IPS-20b (cell line): ENCODE measurements around the gene ITGB8.

Experiments used
- H3K27ac ChIP-seq: one replicate; pipeline ENCODE4 v1.5.1; 2013; ENCODE audit warnings: low read length
- H3K27me3 ChIP-seq: 2 replicates; pipeline ENCODE4 v1.6.1; 2013; ENCODE audit warnings: mild to moderate bottlenecking, low read length, inconsistent platforms; ENCODE audit not compliant: insufficient read depth
- H3K36me3 ChIP-seq: 2 replicates; pipeline ENCODE4 v1.6.1; 2013; ENCODE audit warnings: low read depth, mild to moderate bottlenecking, inconsistent platforms, low read length, moderate library complexity; ENCODE audit not compliant: insufficient read depth
- H3K4me1 ChIP-seq: 2 replicates; pipeline ENCODE4 v1.6.1; 2013; ENCODE audit warnings: mild to moderate bottlenecking, control low read depth, inconsistent platforms, low read length, moderate library complexity; ENCODE audit not compliant: insufficient read depth
- H3K4me3 ChIP-seq: 2 replicates; pipeline ENCODE4 v1.5.1; 2013; ENCODE audit warnings: mild to moderate bottlenecking, low read length, inconsistent platforms
- H3K9ac ChIP-seq: 2 replicates; pipeline ENCODE4 v1.6.1; 2013; ENCODE audit warnings: low read depth, mild to moderate bottlenecking, inconsistent platforms, low read length, moderate library complexity
- H3K9me3 ChIP-seq: 2 replicates; pipeline ENCODE4 v1.6.1; 2013; ENCODE audit warnings: mild to moderate bottlenecking, low read depth, low read length, inconsistent platforms; ENCODE audit not compliant: insufficient read depth

The ITGB8 gene

GRCh38 chr7:20393021-20393610 lies 62.4 kb downstream of the ITGB8 start:
- Histone ChIP-seq H3K9me3 (no peaks in the 10 kb centered on the region), H3K4me1 (no peaks in the 10 kb centered on the region), H3K27ac (no peak overlapping the region), H3K4me3 (no peak overlapping the region), H3K36me3 (peaks cover 27% of the 10 kb centered on the region; the same call in 1 of the 2 replicates), H3K9ac (no peak overlapping the region), H3K27me3 (no peaks in the 10 kb centered on the region)

- no peaks in the 10 kb centered on the region for H3K4me1 ChIP-seq
- H3K4me3 ChIP-seq = no peak overlapping the region
- no peaks in the 10 kb centered on the region for H3K9me3 ChIP-seq
- no peak overlapping the region for H3K27ac ChIP-seq
- no peaks in the 10 kb centered on the region for H3K27me3 ChIP-seq
- no peak overlapping the region for H3K9ac ChIP-seq
- H3K36me3 ChIP-seq = peaks cover 27% of the 10 kb centered on the region; the same call in 1 of the 2 replicates
These were observed 62.9 kb downstream of the ITGB8 start for GRCh38 chr7:20393616-20394015.

DNA sequence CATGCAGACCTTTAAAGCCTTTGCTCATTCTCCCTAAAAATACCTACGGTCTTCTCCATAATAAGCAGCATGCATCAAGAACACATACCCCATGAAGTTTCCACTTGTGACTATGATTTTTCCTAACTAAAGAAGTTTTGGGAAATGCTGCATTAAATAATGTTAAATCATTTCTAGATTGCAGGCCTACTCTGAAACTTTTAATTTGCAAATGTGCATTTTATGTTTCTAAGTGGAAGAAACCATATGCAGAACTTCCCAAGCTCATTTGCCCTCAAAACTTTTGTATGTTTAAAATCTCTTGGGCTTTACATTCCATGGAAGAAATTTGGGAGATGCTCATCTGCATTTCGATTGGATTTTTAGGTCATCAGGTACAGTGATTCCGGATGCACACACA lies 63.6 kb downstream of the ITGB8 start:
- H3K36me3 ChIP-seq = peaks cover 27% of the 10 kb centered on the region; the same call in 1 of the 2 replicates
- H3K27me3 ChIP-seq = no peaks in the 10 kb centered on the region
- no peak overlapping the region for H3K4me3 ChIP-seq

GRCh38 chr7:20395104-20395503 lies 64.4 kb downstream of the ITGB8 start:
- Histone ChIP-seq H3K36me3 (peaks cover 27% of the 10 kb centered on the region; the same call in 1 of the 2 replicates), H3K27me3 (no peaks in the 10 kb centered on the region), H3K4me3 (no peak overlapping the region), H3K9me3 (no peaks in the 10 kb centered on the region), H3K4me1 (no peaks in the 10 kb centered on the region), H3K27ac (no peak overlapping the region), H3K9ac (no peak overlapping the region)

More for the DNA sequence above, 63.6 kb downstream of the ITGB8 start:
- no peak overlapping the region for H3K27ac ChIP-seq
- H3K9ac ChIP-seq = no peak overlapping the region
- H3K9me3 ChIP-seq = no peaks in the 10 kb centered on the region
- H3K4me1 ChIP-seq = no peaks in the 10 kb centered on the region

DNA sequence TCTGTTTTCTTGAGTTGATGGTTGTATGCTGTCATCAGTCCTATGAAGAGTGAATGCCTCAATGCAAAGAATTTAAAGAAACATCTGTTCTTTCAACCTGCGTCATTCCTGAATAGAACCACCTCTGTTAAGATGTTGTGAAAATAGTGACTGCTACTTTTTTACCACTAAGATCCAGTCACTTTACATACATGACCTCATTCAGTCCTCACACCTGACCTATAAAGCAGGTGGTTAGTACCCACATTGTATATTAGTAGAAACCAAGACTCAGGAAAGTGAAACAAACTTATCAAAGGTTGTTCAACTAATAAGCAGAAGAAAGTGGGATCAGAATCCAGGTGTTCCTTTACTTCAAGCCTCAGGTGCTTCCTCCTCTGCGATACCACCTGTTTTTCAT lies 64.8 kb downstream of the ITGB8 start:
- Histone ChIP-seq H3K4me3 (no peak overlapping the region), H3K9me3 (no peaks in the 10 kb centered on the region), H3K36me3 (peaks cover 27% of the 10 kb centered on the region; the same call in 1 of the 2 replicates), H3K27ac (no peak overlapping the region), H3K9ac (no peak overlapping the region), H3K4me1 (no peaks in the 10 kb centered on the region), H3K27me3 (no peaks in the 10 kb centered on the region)

DNA sequence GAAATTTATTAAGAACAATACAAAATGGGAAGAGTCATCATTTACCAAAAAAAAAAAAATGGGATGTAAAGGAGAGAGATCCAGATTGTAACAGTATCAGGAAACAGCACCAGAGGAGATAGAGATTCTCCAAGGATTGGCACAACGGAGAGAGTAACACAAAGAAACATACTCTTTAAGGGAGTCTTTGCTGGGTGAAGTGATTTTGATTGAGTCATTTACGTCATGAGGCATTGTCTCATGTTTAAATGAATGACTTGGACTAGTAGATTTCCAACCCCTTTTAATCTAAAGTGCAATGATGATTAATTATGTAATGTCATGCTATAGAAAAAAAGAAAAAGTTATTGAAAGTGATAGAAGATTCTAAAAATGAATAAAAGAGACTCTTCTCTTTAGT lies 68.8 kb downstream of the ITGB8 start:
- H3K36me3 ChIP-seq = peaks cover 17% of the 10 kb centered on the region; the same call in 1 of the 2 replicates
- no peak overlapping the region for H3K9ac ChIP-seq
- no peaks in the 10 kb centered on the region for H3K9me3 ChIP-seq

DNA sequence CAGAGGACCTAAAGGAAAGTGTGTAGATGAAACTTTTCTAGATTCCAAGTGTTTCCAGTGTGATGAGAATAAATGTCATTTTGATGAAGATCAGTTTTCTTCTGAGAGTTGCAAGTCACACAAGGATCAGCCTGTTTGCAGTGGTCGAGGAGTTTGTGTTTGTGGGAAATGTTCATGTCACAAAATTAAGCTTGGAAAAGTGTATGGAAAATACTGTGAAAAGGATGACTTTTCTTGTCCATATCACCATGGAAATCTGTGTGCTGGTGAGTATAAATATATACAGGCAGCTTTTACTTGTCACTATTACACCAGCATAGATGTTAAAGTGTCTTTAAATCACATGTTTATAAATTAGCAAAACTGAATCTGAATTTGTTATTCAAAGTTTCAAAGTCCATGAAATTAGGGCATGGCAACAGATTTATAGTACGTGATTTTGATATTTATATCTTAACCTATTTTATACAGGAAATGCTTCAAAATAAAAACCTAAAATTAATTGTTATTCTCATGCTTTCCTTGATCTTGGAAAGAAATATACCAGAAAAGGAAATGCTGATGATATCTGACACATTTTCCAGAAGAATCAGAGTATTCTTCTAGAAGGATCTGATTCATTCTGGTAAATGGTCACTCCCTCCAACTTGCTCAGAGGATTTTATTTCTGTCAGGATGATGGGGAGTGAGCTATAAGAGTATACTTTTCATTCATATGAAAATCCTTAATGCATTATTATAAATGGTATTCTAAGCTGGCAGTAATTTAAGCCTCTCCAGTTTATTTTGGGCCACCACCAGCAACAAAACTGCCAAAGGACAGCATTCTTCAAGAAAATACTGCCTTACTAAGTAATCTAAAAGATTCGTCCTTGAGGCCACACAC lies 71.4 kb downstream of the ITGB8 start:
- Histone ChIP-seq H3K27ac (no peak overlapping the region), H3K9me3 (no peaks in the 10 kb centered on the region), H3K9ac (no peak overlapping the region), H3K36me3 (no peaks in the 10 kb centered on the region), H3K27me3 (no peaks in the 10 kb centered on the region), H3K4me3 (no peak overlapping the region), H3K4me1 (no peaks in the 10 kb centered on the region)

More for the DNA sequence above, 68.8 kb downstream of the ITGB8 start:
- Histone ChIP-seq H3K27ac (no peak overlapping the region), H3K27me3 (no peaks in the 10 kb centered on the region), H3K4me1 (no peaks in the 10 kb centered on the region), H3K4me3 (no peak overlapping the region)

DNA sequence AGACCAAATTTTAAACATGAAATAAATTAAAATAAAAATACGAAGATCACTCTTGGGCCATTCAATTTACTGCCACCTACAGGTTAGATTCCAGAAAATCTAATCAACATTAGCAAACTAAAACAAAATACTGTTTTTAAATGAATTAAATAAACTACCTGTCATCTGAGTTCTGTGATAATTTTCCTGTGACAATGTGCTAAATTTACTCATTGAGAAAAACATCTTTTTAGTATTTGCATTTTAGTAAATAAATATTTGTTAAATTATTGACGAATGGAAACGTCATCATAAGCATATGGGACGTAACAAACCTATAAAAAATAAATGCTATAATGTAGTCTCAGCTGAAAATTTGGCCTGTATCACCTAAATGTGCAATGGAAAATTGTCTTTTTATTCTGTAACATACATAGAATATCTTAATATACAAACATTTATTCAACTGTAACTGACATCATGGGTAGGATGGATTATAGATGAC lies 72.1 kb downstream of the ITGB8 start:
- Histone ChIP-seq H3K27me3 (no peaks in the 10 kb centered on the region), H3K4me3 (no peak overlapping the region), H3K9ac (no peak overlapping the region), H3K4me1 (no peaks in the 10 kb centered on the region), H3K36me3 (no peaks in the 10 kb centered on the region), H3K9me3 (no peaks in the 10 kb centered on the region), H3K27ac (no peak overlapping the region)

DNA sequence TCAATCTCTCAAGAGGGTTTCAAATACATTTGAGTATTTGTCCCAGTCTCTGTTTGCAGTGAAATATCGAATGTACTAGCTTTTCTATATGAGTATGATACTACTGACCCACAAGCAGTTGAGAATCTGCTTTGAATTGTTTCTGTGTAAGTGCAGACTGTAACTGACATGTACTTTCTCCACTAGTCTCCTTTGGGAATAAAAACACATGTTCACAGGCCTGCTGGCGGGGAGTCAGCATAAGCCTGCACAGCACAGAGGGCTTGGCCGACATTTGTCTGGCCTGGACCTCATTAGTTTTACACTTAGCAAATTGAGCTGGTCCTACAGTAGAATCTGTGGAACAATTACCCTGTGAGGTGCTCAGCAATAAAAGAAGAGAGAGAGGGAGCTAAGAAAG lies 72.6 kb downstream of the ITGB8 start:
- H3K9ac ChIP-seq = no peak overlapping the region
- H3K27me3 ChIP-seq = no peaks in the 10 kb centered on the region
- no peaks in the 10 kb centered on the region for H3K36me3 ChIP-seq
- no peak overlapping the region for H3K27ac ChIP-seq
- H3K9me3 ChIP-seq = no peaks in the 10 kb centered on the region
- H3K4me1 ChIP-seq = no peaks in the 10 kb centered on the region
- H3K4me3 ChIP-seq = no peak overlapping the region

- no peaks in the 10 kb centered on the region for H3K4me1 ChIP-seq
- no peak overlapping the region for H3K4me3 ChIP-seq
- no peak overlapping the region for H3K9ac ChIP-seq
- no peak overlapping the region for H3K27ac ChIP-seq
- no peaks in the 10 kb centered on the region for H3K36me3 ChIP-seq
- H3K9me3 ChIP-seq = no peaks in the 10 kb centered on the region
- H3K27me3 ChIP-seq = no peaks in the 10 kb centered on the region
These were observed 73.6 kb downstream of the ITGB8 start for GRCh38 chr7:20404320-20404719.

DNA sequence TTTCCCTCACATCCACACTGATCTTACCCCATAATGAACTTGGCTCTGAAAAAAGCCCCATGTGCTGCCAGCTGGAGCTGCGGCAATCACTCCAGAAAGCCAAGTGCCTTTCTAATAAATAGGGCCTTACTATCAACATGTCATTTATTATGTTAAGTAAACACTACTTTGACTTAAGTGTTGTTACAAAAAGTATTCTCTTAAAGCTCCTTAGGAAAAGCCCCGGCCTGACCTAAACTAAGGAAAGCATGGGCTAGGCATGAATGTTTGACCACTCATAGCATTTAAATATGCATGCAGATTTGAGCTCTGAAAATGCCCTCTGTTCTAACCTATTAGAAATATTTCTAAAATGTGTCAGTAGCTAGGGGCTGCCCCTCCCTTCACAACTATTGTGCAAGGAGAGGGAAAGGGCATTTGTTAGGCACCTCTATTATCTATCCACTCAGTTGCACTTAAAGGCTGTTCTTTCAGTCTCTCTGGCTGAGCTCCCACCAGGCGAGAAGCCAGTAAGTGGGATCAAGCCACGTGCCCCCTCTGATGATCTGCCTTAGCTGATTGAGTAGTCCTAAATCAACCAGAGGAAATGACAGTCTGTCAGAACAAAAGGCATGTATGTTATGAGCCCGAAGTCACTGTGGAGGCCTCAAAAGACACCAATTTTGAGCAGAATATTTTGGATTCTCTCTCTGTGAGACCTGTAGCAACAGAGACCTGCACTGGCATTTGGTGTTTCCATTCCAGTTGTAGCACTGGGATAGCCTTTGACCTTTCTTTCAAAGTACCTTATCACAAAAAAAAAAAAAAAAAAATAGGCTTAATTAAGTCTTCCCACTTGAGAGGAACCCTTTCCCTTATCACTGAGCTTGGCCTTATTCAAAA lies 77.1 kb downstream of the ITGB8 start:
- Histone ChIP-seq H3K9me3 (no peaks in the 10 kb centered on the region), H3K27ac (no peak overlapping the region), H3K9ac (no peak overlapping the region), H3K27me3 (no peaks in the 10 kb centered on the region), H3K36me3 (no peaks in the 10 kb centered on the region; the same call in 1 of the 2 replicates), H3K4me1 (no peaks in the 10 kb centered on the region), H3K4me3 (no peak overlapping the region)
